WI38 (cell line): ENCODE measurements around the gene BCAP31.
"Not testable (repeated sequence)": the region's sequence is repeated elsewhere in the genome, so short reads cannot be mapped to it uniquely, and the experiment has no call there.

ENCODE experiments used
- H3K4me3 ChIP-seq: 2 replicates; pipeline ENCODE4 v1.5.1; 2011; ENCODE audit warnings: low read depth, mild to moderate bottlenecking, control low read depth, low read length
- TF ChIP-seq, protein P1 (sequence below): IDR thresholded peaks from 2 replicates; pipeline ENCODE4 v1.5.1; 2012; ENCODE audit warnings: low read depth, mild to moderate bottlenecking, control low read depth, low read length

Gene BCAP31

DNA sequence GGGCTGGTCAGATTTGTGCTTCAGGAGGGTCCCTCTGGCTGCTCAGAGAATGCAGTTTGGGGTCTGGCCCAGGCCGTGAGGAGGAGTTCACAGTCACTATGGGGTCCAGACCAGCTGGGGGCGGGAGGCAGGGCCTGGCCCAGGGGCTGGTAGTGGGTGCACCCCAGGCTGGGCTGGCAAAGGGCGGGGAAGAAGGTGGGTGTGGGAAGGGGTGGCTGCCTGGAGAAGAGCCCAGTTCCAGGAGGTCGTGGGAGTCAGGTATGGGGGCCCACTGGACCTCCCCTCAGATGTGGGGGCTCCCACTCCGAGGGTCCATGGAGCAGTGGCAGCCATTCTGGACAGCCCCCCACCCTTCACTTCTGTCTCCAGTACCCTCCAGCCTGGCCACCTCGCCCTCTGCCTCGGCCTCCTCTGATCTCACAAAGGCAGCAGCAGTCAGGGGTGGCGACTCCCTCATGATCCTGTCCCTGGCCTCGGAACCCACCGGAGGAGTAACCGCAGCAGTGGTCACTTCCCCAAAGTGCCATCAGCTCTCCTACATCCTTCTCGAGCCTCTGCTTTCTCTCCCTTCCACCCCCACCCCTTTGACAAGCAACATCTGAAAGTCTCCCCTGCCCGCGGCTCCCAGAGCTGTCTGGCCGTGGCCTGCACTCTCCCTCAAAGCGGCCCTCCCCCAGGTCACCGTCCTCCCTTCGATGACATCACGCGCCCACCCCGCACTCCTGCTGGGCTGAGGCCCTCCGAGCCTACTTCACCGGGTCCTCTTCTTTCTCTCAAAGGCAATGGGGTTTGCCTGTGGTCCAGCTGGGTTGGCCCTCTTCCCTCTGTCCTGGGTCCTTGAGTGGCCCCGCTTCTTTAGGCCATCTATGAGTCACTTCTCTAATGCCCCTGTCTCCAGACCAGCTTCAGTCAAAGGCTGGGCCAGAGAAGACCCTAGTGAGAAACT, 38.2 kb downstream of the BCAP31 start:
- H3K4me3 ChIP-seq: no peak overlapping the region
- TF ChIP-seq, protein P1, sequence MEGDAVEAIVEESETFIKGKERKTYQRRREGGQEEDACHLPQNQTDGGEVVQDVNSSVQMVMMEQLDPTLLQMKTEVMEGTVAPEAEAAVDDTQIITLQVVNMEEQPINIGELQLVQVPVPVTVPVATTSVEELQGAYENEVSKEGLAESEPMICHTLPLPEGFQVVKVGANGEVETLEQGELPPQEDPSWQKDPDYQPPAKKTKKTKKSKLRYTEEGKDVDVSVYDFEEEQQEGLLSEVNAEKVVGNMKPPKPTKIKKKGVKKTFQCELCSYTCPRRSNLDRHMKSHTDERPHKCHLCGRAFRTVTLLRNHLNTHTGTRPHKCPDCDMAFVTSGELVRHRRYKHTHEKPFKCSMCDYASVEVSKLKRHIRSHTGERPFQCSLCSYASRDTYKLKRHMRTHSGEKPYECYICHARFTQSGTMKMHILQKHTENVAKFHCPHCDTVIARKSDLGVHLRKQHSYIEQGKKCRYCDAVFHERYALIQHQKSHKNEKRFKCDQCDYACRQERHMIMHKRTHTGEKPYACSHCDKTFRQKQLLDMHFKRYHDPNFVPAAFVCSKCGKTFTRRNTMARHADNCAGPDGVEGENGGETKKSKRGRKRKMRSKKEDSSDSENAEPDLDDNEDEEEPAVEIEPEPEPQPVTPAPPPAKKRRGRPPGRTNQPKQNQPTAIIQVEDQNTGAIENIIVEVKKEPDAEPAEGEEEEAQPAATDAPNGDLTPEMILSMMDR: no peak

DNA sequence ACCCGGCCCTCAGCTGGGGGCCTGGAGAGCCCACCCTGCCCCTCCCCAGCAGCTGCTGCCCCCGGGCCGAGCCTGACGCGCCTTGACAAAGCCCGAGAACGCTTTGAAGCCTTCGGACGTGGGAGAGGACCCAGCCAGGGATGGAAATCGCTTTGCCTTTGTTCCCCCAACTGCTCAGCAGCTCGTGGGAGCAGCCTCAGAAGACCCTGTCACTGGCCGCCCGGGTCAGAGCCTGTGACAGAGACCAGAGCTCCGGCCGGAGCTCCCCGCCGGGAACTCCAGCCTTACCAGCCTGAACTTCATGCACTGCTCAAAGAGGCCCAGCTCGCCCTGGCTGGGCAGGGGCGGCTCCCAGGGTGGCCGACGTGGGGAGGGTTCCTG, 39.0 kb downstream of the BCAP31 start:
- TF ChIP-seq, protein P1: no peak
- no peak overlapping the region for H3K4me3 ChIP-seq

GRCh38 chrX:153684467-153685155, 39.6 kb downstream of the BCAP31 start:
- TF ChIP-seq, protein P1: no peak
- H3K4me3 ChIP-seq: no peak overlapping the region

- H3K4me3 ChIP-seq: not testable (repeated sequence)
Observed at GRCh38 chrX:153683486-153683885, 40.7 kb downstream of the BCAP31 start.

GRCh38 chrX:153681175-153681574, 43.0 kb downstream of the BCAP31 start:
- TF ChIP-seq, protein P1: no peak
- H3K4me3 ChIP-seq: no peak overlapping the region

DNA sequence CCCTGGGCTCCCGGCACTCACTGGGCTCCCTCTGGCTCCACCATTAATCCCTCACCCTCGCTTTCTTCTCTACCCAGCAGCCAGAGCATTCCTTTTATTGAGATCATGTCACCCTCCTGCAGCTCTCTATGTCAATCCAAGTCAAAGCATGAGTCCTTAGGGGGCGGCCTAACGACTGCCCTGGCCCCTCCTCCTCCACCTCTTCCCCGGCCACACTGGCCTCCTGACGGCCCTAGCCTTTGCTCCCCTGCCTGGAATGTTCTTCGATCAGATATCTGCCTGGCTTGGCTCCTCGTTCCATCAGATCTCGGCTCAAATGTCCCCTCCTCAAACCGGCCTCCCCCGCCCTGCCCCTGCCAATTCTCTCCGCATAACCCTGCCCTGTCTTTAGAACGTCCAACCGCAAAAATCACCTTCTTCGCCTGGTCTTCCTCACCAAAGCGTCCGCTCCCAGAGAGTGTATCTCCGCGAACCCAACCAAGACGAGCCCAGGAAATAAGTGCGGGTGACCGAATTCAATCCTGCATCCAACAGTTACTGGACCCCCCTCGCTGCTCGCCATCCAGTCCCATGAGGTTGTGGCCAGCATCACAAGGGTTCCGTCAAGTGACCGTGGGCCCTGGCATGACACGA, 49.9 kb downstream of the BCAP31 start:
- no peak overlapping the region for H3K4me3 ChIP-seq
- TF ChIP-seq, protein P1: no peak

DNA sequence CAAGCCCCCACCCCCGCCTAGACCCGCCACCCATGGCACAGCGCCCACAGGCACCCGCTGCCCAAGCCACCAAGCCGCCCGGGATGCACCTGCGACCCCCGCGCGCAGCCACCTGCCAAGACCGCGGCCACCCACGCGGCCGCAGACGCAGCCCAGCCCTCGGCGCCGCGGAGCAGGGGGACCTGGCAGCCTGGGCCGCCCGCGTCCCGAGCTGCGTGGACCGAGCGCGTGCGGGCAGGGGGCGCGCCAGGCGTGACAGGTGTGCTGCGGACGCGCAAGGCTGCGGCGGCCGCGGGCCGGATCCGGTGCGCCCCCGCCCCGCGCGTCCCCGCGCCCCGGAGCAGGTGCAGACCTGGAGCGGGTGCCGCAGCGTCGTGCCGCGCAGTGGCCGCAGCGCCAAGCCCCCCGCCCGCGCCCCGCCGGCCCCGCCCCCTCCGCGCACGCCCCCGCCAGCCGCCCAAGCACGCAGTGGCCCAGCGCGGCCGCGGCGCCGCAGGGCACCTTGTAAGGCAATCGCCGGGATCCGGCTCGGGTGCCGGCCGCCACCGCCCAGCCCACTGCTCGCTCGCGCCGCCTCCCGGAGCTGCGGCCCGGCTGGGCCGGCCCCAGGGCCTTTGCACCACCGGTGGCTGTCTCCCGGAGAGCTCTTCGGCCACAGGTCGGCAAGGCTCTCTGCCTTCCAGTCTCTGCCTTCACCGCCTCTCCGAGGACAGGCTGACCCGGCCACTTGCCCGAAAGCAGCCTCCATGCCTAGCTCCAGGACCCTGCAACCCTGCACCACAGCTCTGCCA, 50.6 kb downstream of the BCAP31 start, which contains the start of gene PNCK:
Gene PNCK, minus strand, starts transcription at position 386 of the 791 bp plus-strand sequence. CDS start 737 bp downstream, outside the sequence.
- no peak within 1 kb of the TSS for H3K4me3 ChIP-seq
- TF ChIP-seq, protein P1: no peak
